GM20000 (cell line): Measurements from ENCODE around the gene PLA2G4B.

ENCODE experiments used
- DNase-seq: peaks from one replicate; pipeline ENCODE4 v3.0.0; 2012; ENCODE audit warnings: low spot score
- TF ChIP-seq, protein P1 (sequence below): IDR thresholded peaks from 2 replicates; pipeline ENCODE4 v1.5.1; 2012; ENCODE audit warnings: mild to moderate bottlenecking, control low read depth; ENCODE audit errors: extremely low read depth, missing control alignments

Gene PLA2G4B

GRCh38 chr15:41895491-41895890, 56.8 kb downstream of the PLA2G4B start:
- DNase-seq = no peak
- TF ChIP-seq, protein P1, sequence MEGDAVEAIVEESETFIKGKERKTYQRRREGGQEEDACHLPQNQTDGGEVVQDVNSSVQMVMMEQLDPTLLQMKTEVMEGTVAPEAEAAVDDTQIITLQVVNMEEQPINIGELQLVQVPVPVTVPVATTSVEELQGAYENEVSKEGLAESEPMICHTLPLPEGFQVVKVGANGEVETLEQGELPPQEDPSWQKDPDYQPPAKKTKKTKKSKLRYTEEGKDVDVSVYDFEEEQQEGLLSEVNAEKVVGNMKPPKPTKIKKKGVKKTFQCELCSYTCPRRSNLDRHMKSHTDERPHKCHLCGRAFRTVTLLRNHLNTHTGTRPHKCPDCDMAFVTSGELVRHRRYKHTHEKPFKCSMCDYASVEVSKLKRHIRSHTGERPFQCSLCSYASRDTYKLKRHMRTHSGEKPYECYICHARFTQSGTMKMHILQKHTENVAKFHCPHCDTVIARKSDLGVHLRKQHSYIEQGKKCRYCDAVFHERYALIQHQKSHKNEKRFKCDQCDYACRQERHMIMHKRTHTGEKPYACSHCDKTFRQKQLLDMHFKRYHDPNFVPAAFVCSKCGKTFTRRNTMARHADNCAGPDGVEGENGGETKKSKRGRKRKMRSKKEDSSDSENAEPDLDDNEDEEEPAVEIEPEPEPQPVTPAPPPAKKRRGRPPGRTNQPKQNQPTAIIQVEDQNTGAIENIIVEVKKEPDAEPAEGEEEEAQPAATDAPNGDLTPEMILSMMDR = no peak

DNA sequence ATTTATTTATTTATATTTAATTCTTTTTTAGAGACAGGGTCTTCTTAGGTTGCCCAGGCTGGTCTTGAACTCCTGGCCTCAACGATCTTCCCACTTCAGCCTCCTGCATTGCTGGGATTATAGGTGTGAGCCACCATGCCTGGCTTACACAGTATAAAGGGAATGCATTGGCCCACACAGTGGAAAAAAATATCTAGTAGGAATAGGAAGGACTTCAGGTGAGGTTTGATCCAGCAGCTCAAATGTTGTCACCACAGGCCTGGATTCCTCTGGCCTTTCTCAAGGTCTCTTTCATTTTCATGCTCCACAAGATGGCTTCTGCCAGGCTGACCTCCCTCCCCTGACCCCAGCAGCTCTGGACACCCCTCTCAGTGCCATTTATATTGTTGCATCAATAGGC, 57.3 kb downstream of the PLA2G4B start:
- no peak for DNase-seq
- TF ChIP-seq, protein P1 = no peak

GRCh38 chr15:41896566-41896965, 57.9 kb downstream of the PLA2G4B start:
- TF ChIP-seq, protein P1 = no peak

DNA sequence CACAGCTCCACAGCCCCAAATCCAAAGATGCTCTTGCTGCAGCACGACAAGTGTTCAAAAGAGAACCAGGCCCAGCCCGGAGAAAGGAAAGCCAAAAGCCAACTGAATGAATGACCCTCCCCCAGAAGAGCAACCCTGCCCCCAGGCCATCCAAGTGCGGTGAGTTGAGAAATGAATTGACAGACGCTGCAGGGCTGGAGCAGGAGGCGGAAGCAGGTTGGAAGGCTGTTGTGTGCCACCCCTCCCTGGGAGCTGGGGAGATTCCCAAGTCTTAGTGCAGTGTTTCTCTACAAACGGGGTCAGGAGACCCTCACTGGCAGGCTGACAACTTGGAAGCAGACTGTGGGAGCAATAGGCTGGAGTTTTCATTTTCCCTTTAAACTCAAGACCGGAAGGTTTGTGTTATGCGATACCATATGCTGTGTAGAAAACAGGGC, 58.7 kb downstream of the PLA2G4B start:
- TF ChIP-seq, protein P1 = no peak
- DNase-seq = no peak

More at GRCh38 chr15:41896566-41896965, 57.9 kb downstream of the PLA2G4B start:
- DNase-seq = no peak
